Astrocyte of the spinal cord (primary cell): ENCODE results near the gene GLRX2.
A peak's percentile ranks its signal among the peaks of the same experiment; 100 is the strongest.

Source experiments
- DNase-seq: peaks from one replicate; pipeline ENCODE4 v3.0.0; 2011; ENCODE audit warnings: low read depth, low spot score
- H3K4me3 ChIP-seq: 2 replicates; pipeline ENCODE4 v1.5.1; 2011; ENCODE audit warnings: low read depth, mild to moderate bottlenecking, low read length, moderate library complexity
- in situ Hi-C: cut with HindIII; loops from 2 replicates; pipeline ENCODE4 v1.10.0; 2017; ENCODE audit warnings: low sequenced_read_pairs
- TF ChIP-seq, protein P1 (sequence below): IDR thresholded peaks from 2 replicates; pipeline ENCODE4 v1.5.1; 2012; ENCODE audit warnings: low read depth, mild to moderate bottlenecking, low read length, inconsistent platforms

GLRX2 gene

GRCh38 chr1:193113258-193113991 lies 8.2 kb upstream of the GLRX2 start:
- no peak overlapping the region for H3K4me3 ChIP-seq
- no peak for DNase-seq
- in situ Hi-C loops = no loop called here
- TF ChIP-seq, protein P1, sequence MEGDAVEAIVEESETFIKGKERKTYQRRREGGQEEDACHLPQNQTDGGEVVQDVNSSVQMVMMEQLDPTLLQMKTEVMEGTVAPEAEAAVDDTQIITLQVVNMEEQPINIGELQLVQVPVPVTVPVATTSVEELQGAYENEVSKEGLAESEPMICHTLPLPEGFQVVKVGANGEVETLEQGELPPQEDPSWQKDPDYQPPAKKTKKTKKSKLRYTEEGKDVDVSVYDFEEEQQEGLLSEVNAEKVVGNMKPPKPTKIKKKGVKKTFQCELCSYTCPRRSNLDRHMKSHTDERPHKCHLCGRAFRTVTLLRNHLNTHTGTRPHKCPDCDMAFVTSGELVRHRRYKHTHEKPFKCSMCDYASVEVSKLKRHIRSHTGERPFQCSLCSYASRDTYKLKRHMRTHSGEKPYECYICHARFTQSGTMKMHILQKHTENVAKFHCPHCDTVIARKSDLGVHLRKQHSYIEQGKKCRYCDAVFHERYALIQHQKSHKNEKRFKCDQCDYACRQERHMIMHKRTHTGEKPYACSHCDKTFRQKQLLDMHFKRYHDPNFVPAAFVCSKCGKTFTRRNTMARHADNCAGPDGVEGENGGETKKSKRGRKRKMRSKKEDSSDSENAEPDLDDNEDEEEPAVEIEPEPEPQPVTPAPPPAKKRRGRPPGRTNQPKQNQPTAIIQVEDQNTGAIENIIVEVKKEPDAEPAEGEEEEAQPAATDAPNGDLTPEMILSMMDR = no peak

DNA sequence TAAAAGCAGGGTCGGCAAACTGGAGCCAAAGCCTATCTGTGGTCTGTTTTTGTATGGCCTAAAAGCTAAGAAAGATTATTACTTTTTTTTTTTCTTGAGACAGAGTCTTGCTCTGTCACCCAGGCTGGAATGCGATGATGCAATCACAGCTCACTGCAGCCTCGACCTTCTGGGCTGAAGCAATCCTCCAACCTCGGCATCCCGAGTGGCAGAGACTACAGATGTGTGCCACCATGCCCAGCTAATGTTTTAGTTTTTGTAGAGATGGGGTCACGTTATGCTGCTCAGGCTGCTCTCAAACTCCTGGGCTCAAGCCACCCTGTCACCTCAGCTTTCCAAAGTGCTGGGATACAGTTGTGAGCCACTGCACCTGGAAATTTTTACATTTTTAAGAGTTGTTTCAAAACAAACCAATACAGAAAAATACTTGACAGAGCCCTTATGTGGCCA lies 6.5 kb upstream of the GLRX2 start:
- in situ Hi-C loops = no loop called here
- TF ChIP-seq, protein P1 = no peak
- no peak overlapping the region for H3K4me3 ChIP-seq
- peak; percentile 77 for DNase-seq

- no peak overlapping the region for H3K4me3 ChIP-seq
- in situ Hi-C loops = no loop called here
- no peak for DNase-seq
- TF ChIP-seq, protein P1 = no peak
Observed at GRCh38 chr1:193110864-193111263, 5.7 kb upstream of the GLRX2 start.

DNA sequence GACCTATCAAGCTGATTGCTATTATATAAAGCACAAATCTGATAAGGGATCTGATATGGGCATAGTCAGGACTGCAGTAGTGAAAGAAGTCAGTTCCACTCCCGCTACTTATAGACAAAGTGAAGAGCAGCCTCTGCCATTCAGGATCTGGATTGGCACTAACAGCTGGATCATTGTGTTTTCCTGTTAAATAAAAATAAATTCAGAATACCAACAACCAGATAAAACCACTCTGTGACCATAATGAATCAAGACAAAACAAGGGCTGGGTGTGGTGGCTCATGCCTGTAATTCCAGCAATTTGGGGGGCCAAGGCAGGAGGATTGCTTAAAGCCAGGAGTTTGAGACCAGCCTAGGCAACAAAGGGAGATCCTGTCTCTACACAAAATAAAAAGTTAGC lies 5.0 kb upstream of the GLRX2 start:
- in situ Hi-C loops = no loop called here
- DNase-seq = no peak
- TF ChIP-seq, protein P1 = no peak
- no peak overlapping the region for H3K4me3 ChIP-seq

DNA sequence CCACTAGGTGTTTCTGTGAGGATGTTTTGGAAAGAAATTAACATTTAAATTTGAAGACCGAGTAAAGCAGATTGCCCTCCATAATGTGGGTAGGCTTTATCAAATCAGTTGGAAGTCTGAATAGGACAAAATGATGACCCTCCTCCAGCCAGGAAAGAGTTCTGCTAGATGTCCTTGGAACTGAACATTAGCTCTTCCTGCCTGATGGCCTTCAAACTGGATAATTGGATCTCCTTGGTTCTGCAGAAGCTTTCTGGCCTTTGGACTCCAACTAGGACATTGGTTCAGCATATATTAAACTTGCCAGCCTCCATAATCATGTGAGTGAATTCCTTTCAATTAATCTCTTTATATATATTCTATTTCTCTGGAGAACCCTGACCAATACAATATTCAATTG lies 4.4 kb upstream of the GLRX2 start:
- in situ Hi-C loops = no loop called here
- DNase-seq = no peak
- no peak overlapping the region for H3K4me3 ChIP-seq
- TF ChIP-seq, protein P1 = no peak

DNA sequence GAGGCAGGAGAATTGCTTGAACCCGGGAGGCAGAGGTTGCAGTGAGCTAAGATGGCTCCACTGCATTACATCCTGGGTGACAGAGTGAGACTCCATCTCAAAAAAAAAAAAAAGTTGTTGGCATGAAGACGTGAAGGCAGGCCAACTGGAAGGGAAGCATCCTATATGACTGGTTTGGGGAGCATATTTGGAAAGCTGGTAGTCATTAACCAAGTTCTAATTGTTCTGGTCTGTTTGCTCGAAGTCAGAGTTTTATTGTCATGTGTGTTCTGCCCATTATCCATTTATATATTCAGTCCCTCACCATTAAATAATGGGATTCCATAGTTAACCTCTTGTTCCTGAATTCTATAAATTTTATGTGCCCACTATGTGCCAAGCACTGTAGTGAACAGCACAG lies 3.3 kb upstream of the GLRX2 start:
- in situ Hi-C loops = no loop called here
- TF ChIP-seq, protein P1 = no peak

More for the DNA sequence above, 3.3 kb upstream of the GLRX2 start:
- no peak overlapping the region for H3K4me3 ChIP-seq
- no peak for DNase-seq
